ENCODE measurements around the gene SMARCAD1.
"Not testable (repeated sequence)": the region's sequence is repeated elsewhere in the genome, so short reads cannot be mapped to it uniquely, and the experiment has no call there.

Gene SMARCAD1

DNA sequence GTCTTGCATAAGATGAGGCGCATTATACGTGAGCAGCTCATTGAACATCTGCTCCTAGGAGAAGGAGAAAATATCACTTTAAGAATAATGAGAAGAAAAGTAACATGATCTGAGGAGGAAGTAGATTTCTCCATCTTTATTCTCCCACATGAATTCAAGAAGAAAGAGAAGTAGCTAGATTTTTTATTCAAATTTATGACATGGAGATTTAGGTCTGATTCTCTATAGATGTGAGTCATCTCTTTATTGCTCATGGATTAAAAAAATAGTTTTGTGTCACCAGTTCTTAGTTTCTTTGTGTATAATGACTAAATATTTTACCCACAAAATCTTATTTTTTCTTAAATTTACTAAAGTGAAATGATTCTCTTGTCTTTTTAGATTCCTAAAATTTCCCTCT is 94.5 kb downstream of the SMARCAD1 start:
- DNase-seq: no peak

DNA sequence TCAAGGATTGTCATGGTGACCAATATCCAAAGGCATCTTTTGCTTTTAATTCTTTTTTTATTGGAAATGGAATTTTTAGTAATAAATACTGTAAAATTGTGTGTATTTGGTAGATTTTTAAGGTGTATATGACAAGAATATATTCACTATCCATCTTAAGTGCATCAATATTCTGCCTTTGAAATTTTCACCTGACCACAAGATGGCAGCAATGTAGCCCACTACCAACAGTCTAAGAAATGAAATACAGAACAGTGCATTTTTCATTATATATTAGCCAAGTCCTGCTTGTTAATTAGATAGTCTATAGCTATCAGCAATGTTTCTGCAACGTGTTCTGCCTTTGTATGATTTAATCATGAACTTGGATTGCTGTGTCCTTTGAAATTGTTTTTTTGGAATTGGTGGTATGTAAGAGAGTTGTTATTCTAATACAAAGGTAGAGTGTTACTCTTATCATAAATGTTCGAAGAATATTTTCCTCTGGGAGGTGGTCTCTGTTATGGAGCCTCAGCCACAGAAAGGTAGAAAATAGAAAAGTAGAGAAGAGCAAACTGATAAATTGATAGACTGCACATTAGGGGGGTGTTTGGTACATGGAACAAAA is 96.8 kb downstream of the SMARCAD1 start:
- DNase-seq: no peak

- no peak for DNase-seq
Measured at GRCh38 chr4:94305466-94306225, 98.0 kb downstream of the SMARCAD1 start.

DNA sequence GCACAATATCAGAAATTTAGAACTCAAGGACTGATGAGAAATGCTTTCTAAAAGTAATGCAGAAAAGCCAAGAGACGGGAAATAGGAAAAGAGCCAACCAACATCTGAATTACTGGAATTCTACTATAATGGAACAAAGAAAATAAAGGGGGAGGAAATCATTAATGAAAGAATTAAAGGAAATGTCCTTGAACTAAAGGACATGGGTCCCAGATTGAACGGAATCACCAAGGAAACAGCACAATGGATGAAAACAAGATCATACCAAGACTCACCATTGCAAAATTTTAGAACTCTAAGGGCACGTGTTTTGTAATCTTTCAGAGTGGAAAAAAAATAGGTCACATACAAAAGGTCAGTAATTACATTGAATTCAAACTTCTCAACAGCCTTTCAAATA is 99.0 kb downstream of the SMARCAD1 start:
- DNase-seq: no peak

DNA sequence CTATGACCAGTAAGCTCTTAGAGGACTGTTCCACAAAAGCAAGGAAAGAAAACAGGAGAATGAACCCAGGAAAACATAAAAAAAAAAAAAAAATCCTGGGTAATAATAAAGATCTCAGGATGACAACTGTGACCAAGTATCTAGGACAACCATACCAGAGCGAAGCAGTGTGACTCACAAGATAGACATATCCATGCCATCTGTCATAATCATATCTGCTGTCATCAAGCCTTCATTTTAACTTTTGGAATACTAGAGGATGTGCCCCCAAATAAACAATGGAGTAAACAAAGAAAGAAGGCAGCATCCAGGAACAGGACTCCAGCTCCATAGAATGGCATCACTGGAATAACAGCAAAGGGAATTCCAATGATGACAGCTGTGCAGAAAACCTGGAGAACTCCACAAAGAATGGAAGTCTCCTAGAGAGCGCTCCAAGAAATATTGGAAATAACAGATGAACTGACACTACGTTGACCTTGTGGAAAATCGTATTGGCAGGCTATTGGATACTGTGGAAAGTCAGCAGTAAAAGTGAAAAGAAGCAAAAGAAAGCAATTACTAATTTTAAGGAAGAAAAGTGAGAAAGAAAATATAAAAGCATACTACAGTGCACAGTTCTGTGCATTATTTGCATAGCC is 99.7 kb downstream of the SMARCAD1 start:
- no peak for DNase-seq

DNA sequence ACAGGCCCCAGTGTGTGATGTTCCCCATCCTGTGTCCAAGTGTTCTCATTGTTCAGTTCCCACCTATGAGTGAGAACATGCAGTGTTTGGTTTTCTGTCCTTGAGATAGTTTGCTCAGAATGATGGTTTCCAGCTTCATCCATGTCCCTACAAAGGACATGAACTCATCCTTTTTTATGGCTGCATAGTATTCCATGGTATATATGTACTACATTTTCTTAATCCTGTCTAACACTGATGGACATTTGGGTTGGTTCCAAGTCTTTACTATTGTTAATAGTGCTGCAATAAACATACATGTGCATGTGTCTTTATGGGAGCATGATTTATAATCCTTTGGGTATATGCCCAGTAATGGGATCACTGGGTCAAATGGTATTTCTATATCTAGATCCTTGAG is 112.3 kb downstream of the SMARCAD1 start:
- not testable (repeated sequence) for DNase-seq

GRCh38 chr4:94325835-94326234 is 118.2 kb downstream of the SMARCAD1 start:
- DNase-seq: no peak

DNA sequence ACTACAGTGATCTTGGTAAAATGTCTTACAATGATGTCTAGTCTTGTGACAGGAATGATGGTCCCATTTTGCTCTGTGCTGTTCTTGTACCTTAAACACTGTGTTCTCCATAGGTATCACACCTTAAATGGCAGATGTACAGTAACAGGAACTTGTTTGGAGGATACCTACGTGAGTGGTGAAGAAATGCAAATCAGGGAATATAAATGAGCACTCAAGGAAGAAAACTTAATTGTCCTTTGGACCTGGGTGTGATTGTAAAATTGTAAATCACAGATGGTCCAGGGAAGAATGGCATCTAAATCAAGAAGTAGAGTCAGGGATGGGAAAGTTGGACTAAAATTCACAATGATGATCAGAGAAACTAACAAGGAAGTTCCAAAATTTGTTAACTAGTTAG is 122.3 kb downstream of the SMARCAD1 start:
- no peak for DNase-seq

DNA sequence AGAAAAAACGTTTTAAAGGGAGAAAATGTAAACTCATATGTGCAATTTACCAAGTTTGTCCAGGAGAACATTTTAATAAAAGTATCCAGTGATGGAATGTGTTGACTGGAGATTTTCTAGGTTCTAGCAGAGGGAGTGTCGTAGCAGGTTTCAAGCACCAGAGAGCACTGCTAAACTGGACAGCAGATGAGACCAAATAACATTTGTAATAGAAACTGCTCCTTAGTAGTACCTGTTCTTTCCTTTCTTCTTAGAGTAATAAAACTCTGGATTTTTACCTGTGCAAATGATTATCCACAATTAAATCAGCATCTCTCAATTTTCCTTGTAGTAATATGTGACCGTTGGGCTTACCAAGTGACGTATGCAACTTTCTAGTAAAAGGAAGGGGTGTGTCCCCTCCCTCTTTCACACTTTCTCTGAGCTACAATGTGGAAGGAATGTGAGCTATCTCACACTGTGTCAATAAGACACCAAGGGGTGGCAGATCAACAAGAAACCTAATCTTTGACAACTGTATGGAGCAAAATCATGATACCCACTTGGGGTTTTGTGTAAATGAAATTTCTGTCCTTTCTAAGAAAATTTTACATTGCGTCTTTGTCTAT is 125.4 kb downstream of the SMARCAD1 start:
- DNase-seq: no peak

DNA sequence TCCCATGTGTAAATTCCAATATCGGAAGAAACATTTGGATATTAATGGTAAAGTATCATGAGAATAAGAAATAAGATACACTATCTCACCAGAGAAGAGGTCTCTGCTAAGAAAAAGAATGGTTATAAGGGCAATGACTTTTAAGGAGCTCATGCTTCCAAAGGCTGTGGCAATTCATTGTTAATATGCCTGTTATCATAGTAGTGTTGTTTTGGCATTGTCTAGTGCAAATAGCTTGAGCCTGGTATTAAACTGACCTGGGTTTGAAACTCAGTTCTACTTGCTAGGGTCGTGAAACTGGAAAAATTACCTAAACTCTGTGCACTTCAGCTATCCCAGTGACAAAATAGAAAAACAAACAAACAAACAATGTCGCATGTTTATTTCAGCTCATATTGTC is 126.2 kb downstream of the SMARCAD1 start:
- DNase-seq: no peak

DNA sequence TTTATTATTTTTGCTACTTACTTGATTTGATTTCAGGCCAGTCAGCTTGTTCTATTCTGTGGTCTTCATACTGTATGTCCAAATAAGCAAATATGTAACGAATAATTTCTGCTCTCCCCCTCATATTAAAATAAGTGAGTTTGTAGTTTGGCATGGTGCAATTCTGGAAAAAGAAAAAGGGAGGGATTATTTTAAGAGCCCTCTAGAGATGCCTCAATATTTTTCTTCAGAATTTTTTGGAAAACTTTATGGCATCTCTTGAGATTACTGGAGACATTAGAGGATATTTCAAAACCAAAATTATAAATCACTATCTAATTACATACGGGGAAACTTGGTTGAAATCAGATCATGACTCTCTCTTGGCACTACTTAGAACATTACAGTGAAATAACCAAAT is 126.8 kb downstream of the SMARCAD1 start:
- DNase-seq: no peak

GRCh38 chr4:94334962-94335361 is 127.3 kb downstream of the SMARCAD1 start:
- DNase-seq: no peak

- no peak for DNase-seq
Measured at GRCh38 chr4:94336303-94336702, 128.6 kb downstream of the SMARCAD1 start.

- DNase-seq: not testable (repeated sequence)
Measured at GRCh38 chr4:94336791-94337190, 129.1 kb downstream of the SMARCAD1 start.

- no peak for DNase-seq
Measured at GRCh38 chr4:94338681-94339351, 131.2 kb downstream of the SMARCAD1 start.

DNA sequence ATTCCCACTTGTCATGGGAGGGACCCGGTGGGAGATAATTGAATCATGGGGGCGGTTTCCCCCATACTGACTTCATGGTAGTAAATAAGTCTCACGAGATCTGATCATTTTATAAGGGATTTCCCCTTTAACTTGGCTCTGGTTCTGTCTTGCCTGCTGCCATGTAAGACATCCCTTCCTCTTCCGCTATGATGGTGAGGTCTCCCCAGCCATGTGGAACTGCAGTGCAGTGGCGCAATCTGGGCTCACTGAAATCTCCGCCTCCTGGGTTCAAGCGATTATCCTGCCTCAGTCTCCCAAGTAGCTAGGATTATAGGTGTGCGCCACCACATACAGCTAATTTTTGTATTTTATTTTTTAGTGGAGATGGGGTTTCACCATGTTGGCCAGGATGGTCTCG is 132.1 kb downstream of the SMARCAD1 start:
- no peak for DNase-seq

Measured in COR-L47 (cell line).